ENCODE data around the gene CD300LD.

The CD300LD gene

GRCh38 chr17:74606050-74606449, 14.0 kb upstream of the CD300LD start:
- no peak overlapping the region for H3K4me3 ChIP-seq (replicated peaks; ENCODE audit: low read depth, low read length)
- TF ChIP-seq CTCF (IDR thresholded peaks at IDR 0.05; ENCODE audit: low read depth, low read length, missing control alignments) = no peak
- DNase-seq (ENCODE audit: extremely low read depth, low read depth) = no peak

GRCh38 chr17:74605361-74605760, 13.3 kb upstream of the CD300LD start:
- no peak overlapping the region for H3K4me3 ChIP-seq (replicated peaks; ENCODE audit: low read depth, low read length)
- no peak for DNase-seq (ENCODE audit: extremely low read depth, low read depth)
- TF ChIP-seq CTCF (IDR thresholded peaks at IDR 0.05; ENCODE audit: low read depth, low read length, missing control alignments) = no peak

- no peak overlapping the region for H3K4me3 ChIP-seq (replicated peaks; ENCODE audit: low read depth, low read length)
- no peak for TF ChIP-seq CTCF (IDR thresholded peaks at IDR 0.05; ENCODE audit: low read depth, low read length, missing control alignments)
- no peak for DNase-seq (ENCODE audit: extremely low read depth, low read depth)
Measured at GRCh38 chr17:74604761-74605160, 12.7 kb upstream of the CD300LD start.

- no peak overlapping the region for H3K4me3 ChIP-seq (replicated peaks; ENCODE audit: low read depth, low read length)
- no peak for TF ChIP-seq CTCF (IDR thresholded peaks at IDR 0.05; ENCODE audit: low read depth, low read length, missing control alignments)
- DNase-seq (ENCODE audit: extremely low read depth, low read depth) = no peak
Measured at GRCh38 chr17:74604200-74604599, 12.1 kb upstream of the CD300LD start.

GRCh38 chr17:74603746-74604145, 11.7 kb upstream of the CD300LD start:
- DNase-seq (ENCODE audit: extremely low read depth, low read depth) = no peak
- no peak for TF ChIP-seq CTCF (IDR thresholded peaks at IDR 0.05; ENCODE audit: low read depth, low read length, missing control alignments)

GRCh38 chr17:74603037-74603635, 11.1 kb upstream of the CD300LD start:
- no peak for DNase-seq (ENCODE audit: extremely low read depth, low read depth)
- H3K4me3 ChIP-seq (replicated peaks; ENCODE audit: low read depth, low read length) = no peak overlapping the region
- no peak for TF ChIP-seq CTCF (IDR thresholded peaks at IDR 0.05; ENCODE audit: low read depth, low read length, missing control alignments)

More at GRCh38 chr17:74603746-74604145, 11.7 kb upstream of the CD300LD start:
- H3K4me3 ChIP-seq (replicated peaks; ENCODE audit: low read depth, low read length) = no peak overlapping the region
